ENCODE measurements around the gene TTC32.

Gene TTC32

GRCh38 chr2:19870792-19871191, 31.0 kb downstream of the TTC32 start:
- no peak overlapping the region for H3K4me3 ChIP-seq (ENCODE audit: low read depth in 1 of 2, low read length in 1 of 2)
- peaks cover 7 to 13% of the 10 kb centered on the region in 2 experiments for H3K4me1 ChIP-seq (ENCODE audit: control insufficient read depth in 1 of 2, insufficient read depth in 1 of 2, low read depth in 1 of 2, low read length in 1 of 2)
- no peak overlapping the region for H3K27ac ChIP-seq
- H3K27me3 ChIP-seq, result peaks cover 24% of the 10 kb centered on the region
- H3K9me3 ChIP-seq, result no peaks in the 10 kb centered on the region
- peaks cover 10% of the 10 kb centered on the region for H3K36me3 ChIP-seq
- no peak for TF ChIP-seq CTCF (IDR thresholded peaks at IDR 0.05)

GRCh38 chr2:19868701-19869580, 32.8 kb downstream of the TTC32 start:
- Histone ChIP-seq H3K4me1 (ENCODE audit: control insufficient read depth in 1 of 2, insufficient read depth in 1 of 2, low read depth in 1 of 2, low read length in 1 of 2) (peaks cover 7 to 13% of the 10 kb centered on the region in 2 experiments), H3K9me3 (no peaks in the 10 kb centered on the region), H3K4me3 (ENCODE audit: low read depth in 1 of 2, low read length in 1 of 2) (peak overlapping the region; percentile 60 to 67), H3K27ac (peak overlapping the region; percentile 74), H3K36me3 (peaks cover 7% of the 10 kb centered on the region), H3K27me3 (peaks cover 32% of the 10 kb centered on the region)
- TF ChIP-seq CTCF (IDR thresholded peaks at IDR 0.05), result no peak

- Histone ChIP-seq H3K27ac (peak overlapping the region; percentile 74), H3K9me3 (no peaks in the 10 kb centered on the region), H3K4me1 (ENCODE audit: control insufficient read depth in 1 of 2, insufficient read depth in 1 of 2, low read depth in 1 of 2, low read length in 1 of 2) (peaks cover 10 to 19% of the 10 kb centered on the region in 2 experiments), H3K27me3 (peaks cover 32% of the 10 kb centered on the region), H3K4me3 (ENCODE audit: low read depth in 1 of 2, low read length in 1 of 2) (peak overlapping the region; percentile 60 to 67), H3K36me3 (peaks cover 7% of the 10 kb centered on the region)
- no peak for TF ChIP-seq CTCF (IDR thresholded peaks at IDR 0.05)
These were observed 33.6 kb downstream of the TTC32 start for GRCh38 chr2:19868224-19868623.

GRCh38 chr2:19866771-19867170, 35.0 kb downstream of the TTC32 start:
- no peak for TF ChIP-seq CTCF (IDR thresholded peaks at IDR 0.05)
- H3K36me3 ChIP-seq, result peaks cover 5% of the 10 kb centered on the region
- H3K9me3 ChIP-seq, result no peaks in the 10 kb centered on the region
- H3K27ac ChIP-seq, result no peak overlapping the region
- peaks cover 10 to 19% of the 10 kb centered on the region in 2 experiments for H3K4me1 ChIP-seq (ENCODE audit: control insufficient read depth in 1 of 2, insufficient read depth in 1 of 2, low read depth in 1 of 2, low read length in 1 of 2)
- peaks cover 44% of the 10 kb centered on the region for H3K27me3 ChIP-seq
- H3K4me3 ChIP-seq (ENCODE audit: low read depth in 1 of 2, low read length in 1 of 2), result no peak overlapping the region

GRCh38 chr2:19865151-19865550, 36.6 kb downstream of the TTC32 start:
- H3K27me3 ChIP-seq, result peaks cover 61% of the 10 kb centered on the region
- no peak overlapping the region for H3K27ac ChIP-seq
- no peaks in the 10 kb centered on the region for H3K36me3 ChIP-seq
- H3K4me3 ChIP-seq (ENCODE audit: low read depth in 1 of 2, low read length in 1 of 2), result no peak overlapping the region
- no peaks in the 10 kb centered on the region for H3K9me3 ChIP-seq
- peaks cover 10 to 19% of the 10 kb centered on the region in 2 experiments for H3K4me1 ChIP-seq (ENCODE audit: control insufficient read depth in 1 of 2, insufficient read depth in 1 of 2, low read depth in 1 of 2, low read length in 1 of 2)
- no peak for TF ChIP-seq CTCF (IDR thresholded peaks at IDR 0.05)
